Central memory CD4-positive, alpha-beta T cell (primary cell): ENCODE data around the gene PSMD3.
"Not testable (repeated sequence)": the region's sequence is repeated elsewhere in the genome, so short reads cannot be mapped to it uniquely, and the experiment has no call there.

ENCODE experiments used
- DNase-seq: peaks from one replicate; pipeline ENCODE4 v3.0.0; 2022
- total RNA-seq, 3 experiments: gene quantifications; one replicate each; lab custom pipeline; 2026; lab: John Stamatoyannopoulos, UW

Gene PSMD3
- 43.2 to 322 (median 77.5) reads per million in 3 experiments for total RNA-seq

GRCh38 chr17:39980351-39981206 lies at the start of gene PSMD3:
Gene PSMD3, plus strand, starts transcription at chr17:39980807. Its CDS starts 164 bp downstream, at chr17:39980971.
- peak; percentile 99 for DNase-seq

GRCh38 chr17:39933912-39934311 lies 46.7 kb upstream of the PSMD3 start:
- DNase-seq = no peak

- DNase-seq = no peak
Measured at GRCh38 chr17:39934324-39934723, 46.3 kb upstream of the PSMD3 start.

- DNase-seq = no peak
Measured at GRCh38 chr17:39935909-39936308, 44.7 kb upstream of the PSMD3 start.

- no peak for DNase-seq
Measured at GRCh38 chr17:39937447-39937846, 43.2 kb upstream of the PSMD3 start.

GRCh38 chr17:39938140-39938869 lies 42.3 kb upstream of the PSMD3 start:
- no peak for DNase-seq

GRCh38 chr17:39939106-39939505 lies 41.5 kb upstream of the PSMD3 start:
- DNase-seq = no peak

- peak; percentile 51 for DNase-seq
Measured at GRCh38 chr17:39939588-39940419, 40.8 kb upstream of the PSMD3 start.

GRCh38 chr17:39943702-39944392 lies 36.8 kb upstream of the PSMD3 start:
- no peak for DNase-seq

- DNase-seq = no peak
Measured at GRCh38 chr17:39944393-39944711, 36.3 kb upstream of the PSMD3 start.

GRCh38 chr17:39946551-39947330 lies 33.9 kb upstream of the PSMD3 start:
- no peak for DNase-seq

- not testable (repeated sequence) for DNase-seq
Measured at GRCh38 chr17:39948489-39948828, 32.1 kb upstream of the PSMD3 start.

GRCh38 chr17:39949028-39949427 lies 31.6 kb upstream of the PSMD3 start:
- DNase-seq = no peak

GRCh38 chr17:39950871-39951348 lies 29.7 kb upstream of the PSMD3 start:
- no peak for DNase-seq

GRCh38 chr17:39951924-39952679 lies 28.5 kb upstream of the PSMD3 start:
- DNase-seq = no peak

GRCh38 chr17:39952680-39953470 lies 27.7 kb upstream of the PSMD3 start:
- DNase-seq = peak; percentile 88

GRCh38 chr17:39953471-39953888 lies 27.1 kb upstream of the PSMD3 start:
- DNase-seq = no peak

- DNase-seq = no peak
Measured at GRCh38 chr17:39954876-39955275, 25.7 kb upstream of the PSMD3 start.

GRCh38 chr17:39955726-39956225 lies 24.8 kb upstream of the PSMD3 start:
- DNase-seq = no peak
